Upper lobe of left lung (tissue), 4 donors: ENCODE data around the gene MATK.

ENCODE experiments used
- CTCF ChIP-seq, 6 experiments: fragments of 450-650 bp in 4 of 6; fragments of 200-600 bp in 2 of 6; sonication (generic) in 2 of 6; IDR thresholded peaks; one replicate each; pipeline ENCODE4 v1.5.1; 2016 to 2019; ENCODE audit warnings: antibody characterized with exemption in 6 of 6
- EP300 ChIP-seq, 4 donors: sonication (generic); formaldehyde crosslinking; IDR thresholded peaks; one replicate each; pipeline ENCODE4 v1.5.1; 2017; ENCODE audit warnings: antibody characterized with exemption in 4 of 4, control low read depth in 2 of 4
- POLR2A ChIP-seq, 4 donors: fragments of 450-650 bp; IDR thresholded peaks; one replicate each; pipeline ENCODE4 v1.5.1; 2016 to 2017; ENCODE audit warnings: antibody characterized with exemption in 4 of 4, mild to moderate bottlenecking in 2 of 4
- POLR2AphosphoS5 ChIP-seq, 2 donors: sonication (generic); formaldehyde crosslinking; IDR thresholded peaks; one replicate each; pipeline ENCODE4 v1.5.1; 2017; ENCODE audit warnings: antibody characterized with exemption in 2 of 2

- TF ChIP-seq CTCF (IDR thresholded peaks at IDR 0.05) (no peak), POLR2A (IDR thresholded peaks at IDR 0.05) (no peak), POLR2AphosphoS5 (IDR thresholded peaks at IDR 0.05) (no peak), EP300 (IDR thresholded peaks at IDR 0.05) (no peak)
Observed at GRCh38 chr19:3775831-3776230, 10.3 kb downstream of the MATK start.
